ENCODE data around the gene ZKSCAN4. TPM values are rescaled to one million over a fixed set of nuclear protein-coding genes. Genes with fewer than 3 reads are reported as not detected.

Gene ZKSCAN4
- total RNA-seq, 1 donor from 2014 or later = 7.7 TPM

GRCh38 chr6:28269492-28269891, 17.4 kb upstream of the ZKSCAN4 start:
- no peak for DNase-seq
- no peak overlapping the region for H3K27ac Mint-ChIP-seq (ENCODE audit: unreplicated experiment)
- no peak overlapping the region for H3K4me3 Mint-ChIP-seq (ENCODE audit: unreplicated experiment)
- H3K4me1 Mint-ChIP-seq (ENCODE audit: low read depth, unreplicated experiment) = peaks cover 8% of the 10 kb centered on the region
- peaks cover 3% of the 10 kb centered on the region for H3K9me3 Mint-ChIP-seq (ENCODE audit: unreplicated experiment)
- no peaks in the 10 kb centered on the region for H3K36me3 Mint-ChIP-seq (ENCODE audit: unreplicated experiment)
- peaks cover 6% of the 10 kb centered on the region for H3K27me3 Mint-ChIP-seq (ENCODE audit: unreplicated experiment)
- no peak for TF ChIP-seq CTCF (IDR thresholded peaks at IDR 0.05; ENCODE audit: partially characterized antibody, unreplicated experiment)

DNA sequence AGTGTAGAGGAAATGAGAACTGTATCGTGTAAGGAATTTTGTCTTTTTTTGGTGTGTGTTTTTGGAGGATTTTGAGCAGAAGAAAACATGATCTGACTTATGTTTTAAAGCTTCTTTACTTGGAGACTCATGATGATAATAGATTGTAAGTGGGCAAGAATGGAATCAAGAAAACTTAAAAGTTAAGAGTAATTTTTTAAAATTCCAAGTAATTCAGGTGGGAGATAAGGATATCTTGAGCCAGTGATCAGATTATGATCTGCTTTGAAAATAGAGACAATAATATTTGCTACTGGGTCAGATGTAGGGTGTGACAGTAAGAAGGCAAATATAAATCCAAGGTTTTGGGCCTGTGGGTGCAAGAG, 15.6 kb upstream of the ZKSCAN4 start:
- Mint-ChIP-seq H3K4me1 (ENCODE audit: low read depth, unreplicated experiment) (peaks cover 8% of the 10 kb centered on the region), H3K9me3 (ENCODE audit: unreplicated experiment) (peaks cover 3% of the 10 kb centered on the region), H3K27me3 (ENCODE audit: unreplicated experiment) (peaks cover 6% of the 10 kb centered on the region), H3K27ac (ENCODE audit: unreplicated experiment) (no peak overlapping the region), H3K4me3 (ENCODE audit: unreplicated experiment) (no peak overlapping the region), H3K36me3 (ENCODE audit: unreplicated experiment) (no peaks in the 10 kb centered on the region)
- TF ChIP-seq CTCF (IDR thresholded peaks at IDR 0.05; ENCODE audit: partially characterized antibody, unreplicated experiment) = no peak
- DNase-seq = no peak

GRCh38 chr6:28266962-28267694, 15.1 kb upstream of the ZKSCAN4 start, which contains the start of gene ZSCAN26:
Gene ZSCAN26, plus strand, starts transcription at chr6:28267143. Its CDS starts 4,777 bp downstream, at chr6:28271920.
- peak; percentile 90 for DNase-seq
- Mint-ChIP-seq H3K27ac (ENCODE audit: unreplicated experiment) (no peak within 1 kb of the TSS), H3K36me3 (ENCODE audit: unreplicated experiment) (no peaks in the 10 kb centered on the region), H3K4me3 (ENCODE audit: unreplicated experiment) (no peak within 1 kb of the TSS), H3K4me1 (ENCODE audit: low read depth, unreplicated experiment) (peaks cover 8% of the 10 kb centered on the region), H3K27me3 (ENCODE audit: unreplicated experiment) (peaks cover 6% of the 10 kb centered on the region), H3K9me3 (ENCODE audit: unreplicated experiment) (peaks cover 3% of the 10 kb centered on the region)
- TF ChIP-seq CTCF (IDR thresholded peaks at IDR 0.05; ENCODE audit: partially characterized antibody, unreplicated experiment) = no peak

DNA sequence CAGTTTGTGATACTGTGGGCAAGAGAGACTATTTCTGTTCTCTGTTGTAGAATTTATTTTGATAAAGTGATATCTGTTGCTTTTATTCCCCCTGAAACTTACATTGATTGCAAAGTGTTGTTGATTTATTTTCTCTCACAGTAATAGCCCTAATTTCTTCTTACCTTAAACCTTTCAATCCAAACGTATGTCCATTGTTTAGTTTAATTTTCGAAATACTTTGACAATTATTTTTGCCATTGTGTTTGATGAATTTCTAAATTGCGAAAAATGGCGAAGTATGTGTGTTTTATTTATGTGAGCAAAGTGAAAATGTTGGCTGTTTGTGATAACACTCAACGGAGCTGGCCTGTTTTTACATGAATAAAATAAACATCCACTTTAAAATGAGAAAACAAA, 14.5 kb upstream of the ZKSCAN4 start:
- TF ChIP-seq CTCF (IDR thresholded peaks at IDR 0.05; ENCODE audit: partially characterized antibody, unreplicated experiment) = no peak
- H3K4me1 Mint-ChIP-seq (ENCODE audit: low read depth, unreplicated experiment) = peaks cover 8% of the 10 kb centered on the region
- H3K9me3 Mint-ChIP-seq (ENCODE audit: unreplicated experiment) = peaks cover 3% of the 10 kb centered on the region
- peaks cover 6% of the 10 kb centered on the region for H3K27me3 Mint-ChIP-seq (ENCODE audit: unreplicated experiment)
- H3K36me3 Mint-ChIP-seq (ENCODE audit: unreplicated experiment) = no peaks in the 10 kb centered on the region
- DNase-seq = no peak
- H3K4me3 Mint-ChIP-seq (ENCODE audit: unreplicated experiment) = no peak overlapping the region
- H3K27ac Mint-ChIP-seq (ENCODE audit: unreplicated experiment) = no peak overlapping the region

GRCh38 chr6:28264834-28265401, 12.8 kb upstream of the ZKSCAN4 start:
- no peaks in the 10 kb centered on the region for H3K4me1 Mint-ChIP-seq (ENCODE audit: low read depth, unreplicated experiment)
- no peak for TF ChIP-seq CTCF (IDR thresholded peaks at IDR 0.05; ENCODE audit: partially characterized antibody, unreplicated experiment)

More at GRCh38 chr6:28264834-28265401, 12.8 kb upstream of the ZKSCAN4 start:
- Mint-ChIP-seq H3K9me3 (ENCODE audit: unreplicated experiment) (no peaks in the 10 kb centered on the region), H3K27ac (ENCODE audit: unreplicated experiment) (no peak overlapping the region), H3K4me3 (ENCODE audit: unreplicated experiment) (no peak overlapping the region), H3K36me3 (ENCODE audit: unreplicated experiment) (no peaks in the 10 kb centered on the region), H3K27me3 (ENCODE audit: unreplicated experiment) (peaks cover 2% of the 10 kb centered on the region)
- no peak for DNase-seq
